ENCODE results near the gene FAM193A. TPM values are rescaled to one million over a fixed set of nuclear protein-coding genes. Genes with fewer than 3 reads are reported as not detected.

FAM193A gene
- total RNA-seq, 1 donor from 2014 or later, result 19.8 TPM

- Histone ChIP-seq H3K36me3 (ENCODE audit: control insufficient read depth, insufficient read depth, low read length) (peaks cover 2% of the 10 kb centered on the region), H3K27me3 (ENCODE audit: control insufficient read depth, insufficient read depth, low read length) (no peaks in the 10 kb centered on the region), H3K4me3 (ENCODE audit: low read depth, low read length) (no peak overlapping the region)
- TF ChIP-seq, protein P1, sequence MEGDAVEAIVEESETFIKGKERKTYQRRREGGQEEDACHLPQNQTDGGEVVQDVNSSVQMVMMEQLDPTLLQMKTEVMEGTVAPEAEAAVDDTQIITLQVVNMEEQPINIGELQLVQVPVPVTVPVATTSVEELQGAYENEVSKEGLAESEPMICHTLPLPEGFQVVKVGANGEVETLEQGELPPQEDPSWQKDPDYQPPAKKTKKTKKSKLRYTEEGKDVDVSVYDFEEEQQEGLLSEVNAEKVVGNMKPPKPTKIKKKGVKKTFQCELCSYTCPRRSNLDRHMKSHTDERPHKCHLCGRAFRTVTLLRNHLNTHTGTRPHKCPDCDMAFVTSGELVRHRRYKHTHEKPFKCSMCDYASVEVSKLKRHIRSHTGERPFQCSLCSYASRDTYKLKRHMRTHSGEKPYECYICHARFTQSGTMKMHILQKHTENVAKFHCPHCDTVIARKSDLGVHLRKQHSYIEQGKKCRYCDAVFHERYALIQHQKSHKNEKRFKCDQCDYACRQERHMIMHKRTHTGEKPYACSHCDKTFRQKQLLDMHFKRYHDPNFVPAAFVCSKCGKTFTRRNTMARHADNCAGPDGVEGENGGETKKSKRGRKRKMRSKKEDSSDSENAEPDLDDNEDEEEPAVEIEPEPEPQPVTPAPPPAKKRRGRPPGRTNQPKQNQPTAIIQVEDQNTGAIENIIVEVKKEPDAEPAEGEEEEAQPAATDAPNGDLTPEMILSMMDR (IDR thresholded peaks at IDR 0.05; ENCODE audit: insufficient read depth, low read length, poor library complexity, severe bottlenecking), result no peak
- DNase-seq (ENCODE audit: low read depth), result no peak
Measured at GRCh38 chr4:2743518-2744445, 207.3 kb downstream of the FAM193A start.

DNA sequence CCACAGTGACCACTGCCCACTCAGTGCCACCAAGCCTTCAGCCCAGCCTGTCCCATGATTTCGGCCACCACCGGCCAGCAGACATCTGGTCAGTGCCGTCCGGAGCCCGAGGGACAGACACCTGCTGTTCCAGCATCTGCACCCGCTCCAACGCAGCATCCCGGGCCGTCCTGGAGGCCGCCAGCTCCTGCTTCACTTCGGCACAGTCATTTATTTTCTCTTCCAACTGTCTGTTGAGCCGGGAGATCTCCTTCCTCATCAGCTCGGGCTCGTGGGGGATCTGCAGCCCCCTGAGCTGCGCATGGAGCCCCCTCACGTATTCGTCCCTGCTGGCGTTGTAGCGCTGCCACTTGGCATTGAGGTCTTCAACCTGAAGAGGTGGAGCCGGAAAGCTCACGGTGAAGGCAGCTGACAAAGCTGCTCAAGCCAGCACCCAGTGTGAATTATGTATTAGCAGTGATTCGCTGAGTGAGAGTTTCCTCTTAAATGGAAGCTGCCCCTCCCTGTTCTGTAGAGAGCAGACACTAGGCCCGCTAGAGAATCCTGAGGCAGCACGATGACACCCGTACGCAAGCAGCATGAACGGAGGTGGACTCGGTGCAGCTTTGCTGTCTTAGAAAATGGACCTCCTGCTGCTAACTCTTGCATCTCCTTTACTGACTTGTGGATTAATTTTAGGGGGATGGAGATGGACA is 208.3 kb downstream of the FAM193A start:
- no peaks in the 10 kb centered on the region for H3K27me3 ChIP-seq (ENCODE audit: control insufficient read depth, insufficient read depth, low read length)
- H3K4me3 ChIP-seq (ENCODE audit: low read depth, low read length), result no peak overlapping the region
- peaks cover 2% of the 10 kb centered on the region for H3K36me3 ChIP-seq (ENCODE audit: control insufficient read depth, insufficient read depth, low read length)
- TF ChIP-seq, protein P1 (IDR thresholded peaks at IDR 0.05; ENCODE audit: insufficient read depth, low read length, poor library complexity, severe bottlenecking), result no peak
- DNase-seq (ENCODE audit: low read depth), result no peak

GRCh38 chr4:2745516-2745915 is 209.1 kb downstream of the FAM193A start:
- no peak for DNase-seq (ENCODE audit: low read depth)
- Histone ChIP-seq H3K36me3 (ENCODE audit: control insufficient read depth, insufficient read depth, low read length) (peaks cover 2% of the 10 kb centered on the region), H3K27me3 (ENCODE audit: control insufficient read depth, insufficient read depth, low read length) (no peaks in the 10 kb centered on the region), H3K4me3 (ENCODE audit: low read depth, low read length) (no peak overlapping the region)
- TF ChIP-seq, protein P1 (IDR thresholded peaks at IDR 0.05; ENCODE audit: insufficient read depth, low read length, poor library complexity, severe bottlenecking), result no peak

- TF ChIP-seq, protein P1 (IDR thresholded peaks at IDR 0.05; ENCODE audit: insufficient read depth, low read length, poor library complexity, severe bottlenecking), result no peak
- peaks cover 2% of the 10 kb centered on the region for H3K36me3 ChIP-seq (ENCODE audit: control insufficient read depth, insufficient read depth, low read length)
- no peaks in the 10 kb centered on the region for H3K27me3 ChIP-seq (ENCODE audit: control insufficient read depth, insufficient read depth, low read length)
- peak; percentile 55 for DNase-seq (ENCODE audit: low read depth)
- H3K4me3 ChIP-seq (ENCODE audit: low read depth, low read length), result no peak overlapping the region
Measured at GRCh38 chr4:2745981-2746806, 209.7 kb downstream of the FAM193A start.

GRCh38 chr4:2746891-2747695 is 210.6 kb downstream of the FAM193A start:
- DNase-seq (ENCODE audit: low read depth), result no peak
- Histone ChIP-seq H3K4me3 (ENCODE audit: low read depth, low read length) (no peak overlapping the region), H3K36me3 (ENCODE audit: control insufficient read depth, insufficient read depth, low read length) (peaks cover 2% of the 10 kb centered on the region), H3K27me3 (ENCODE audit: control insufficient read depth, insufficient read depth, low read length) (no peaks in the 10 kb centered on the region)
- TF ChIP-seq, protein P1 (IDR thresholded peaks at IDR 0.05; ENCODE audit: insufficient read depth, low read length, poor library complexity, severe bottlenecking), result no peak

Data from kidney epithelial cell (primary cell).